IMR-90 (cell line): ENCODE data around the gene TSGA10IP. TPM values are rescaled to one million over a fixed set of nuclear protein-coding genes. Genes with fewer than 3 reads are reported as not detected.

Source experiments
- ATAC-seq: fragments of 200-7000 bp; cut with Tn5 transposase; 2 replicates; pipeline ENCODE4 v1.9.1; 2020; ENCODE audit warnings: low read depth, mild to moderate bottlenecking, moderate library complexity
- BruUV-seq: library from RNA; stranded (reverse); fragments of 400-500 nt; replicated peaks from 2 replicates; lab custom pipeline; 2021; lab: Mats Ljungman, UMichigan
- CTCF ChIA-PET: fragments of 300-600 bp; formaldehyde crosslinking; extraction: SDS; loops from one replicate; lab custom pipeline; 2021; ENCODE audit warnings: antibody characterized with exemption; lab: Yijun Ruan, JAX
- POLR2A ChIA-PET: fragments of 300-600 bp; sonication (Branson Sonifier 250); formaldehyde crosslinking; loops from one replicate; lab custom pipeline; 2022; ENCODE audit warnings: antibody characterized with exemption; ENCODE audit not compliant: unreplicated experiment; lab: Charles Lee
- DNase-seq: peaks from one replicate; pipeline ENCODE4 v3.0.0; 2013
- H2AFZ ChIP-seq: replicated peaks from 2 replicates; pipeline ENCODE3; 2013; ENCODE audit warnings: low read length, mild to moderate bottlenecking; ENCODE audit not compliant: poor library complexity
- H2AK5ac ChIP-seq: 2 replicates; pipeline ENCODE4 v1.6.1; 2013; ENCODE audit warnings: low read depth, low read length, inconsistent platforms
- H2AK9ac ChIP-seq: replicated peaks from 2 replicates; pipeline ENCODE3; 2013; ENCODE audit warnings: mild to moderate bottlenecking, low read depth, low read length, moderate library complexity; ENCODE audit not compliant: poor library complexity
- H2BK120ac ChIP-seq: 2 replicates; pipeline ENCODE4 v1.6.1; 2013; ENCODE audit warnings: low read depth, low read length, inconsistent platforms
- H2BK15ac ChIP-seq: 3 replicates; pipeline ENCODE4 v1.6.1; 2013; ENCODE audit warnings: low read depth, low read length, inconsistent platforms
- H2BK20ac ChIP-seq: 2 replicates; pipeline ENCODE4 v1.6.1; 2013; ENCODE audit warnings: low read depth, mild to moderate bottlenecking, inconsistent platforms, low read length, moderate library complexity
- H2BK5ac ChIP-seq: 2 replicates; pipeline ENCODE4 v1.6.1; 2013; ENCODE audit warnings: mild to moderate bottlenecking, low read depth, low read length, inconsistent platforms; ENCODE audit not compliant: poor library complexity, severe bottlenecking
- H3K14ac ChIP-seq: replicated peaks from 2 replicates; pipeline ENCODE4 v1.6.1; 2013; ENCODE audit warnings: low read depth, low read length, inconsistent platforms
- H3K18ac ChIP-seq: 2 replicates; pipeline ENCODE4 v1.6.1; 2013; ENCODE audit warnings: low read depth, low read length, control low read depth
- H3K23ac ChIP-seq: 2 replicates; pipeline ENCODE4 v1.6.1; 2013; ENCODE audit warnings: low read depth, low read length, inconsistent platforms
- H3K27ac ChIP-seq: 2 replicates; pipeline ENCODE4 v1.5.1; 2013; ENCODE audit warnings: mild to moderate bottlenecking, control low read depth, low read length; ENCODE audit not compliant: insufficient read depth
- H3K27me3 ChIP-seq: 2 replicates; pipeline ENCODE4 v1.6.1; 2013; ENCODE audit warnings: low read length; ENCODE audit not compliant: control insufficient read depth, insufficient read depth
- H3K36me3 ChIP-seq: 2 replicates; pipeline ENCODE4 v1.6.1; 2013; ENCODE audit warnings: low read length, mixed read lengths; ENCODE audit not compliant: control insufficient read depth, insufficient read depth
- H3K4ac ChIP-seq: 2 replicates; pipeline ENCODE4 v1.6.1; 2013; ENCODE audit warnings: low read depth, low read length, inconsistent platforms
- H3K4me1 ChIP-seq: 2 replicates; pipeline ENCODE4 v1.6.1; 2013; ENCODE audit warnings: low read length, mixed read lengths; ENCODE audit not compliant: control insufficient read depth, insufficient read depth
- H3K4me2 ChIP-seq: 2 replicates; pipeline ENCODE4 v1.6.1; 2013; ENCODE audit warnings: low read depth, mild to moderate bottlenecking, control low read depth, low read length, moderate library complexity
- H3K4me3 ChIP-seq: 2 replicates; pipeline ENCODE4 v1.5.1; 2013; ENCODE audit warnings: low read depth, mild to moderate bottlenecking, control low read depth, low read length, moderate library complexity; ENCODE audit not compliant: insufficient read depth
- H3K56ac ChIP-seq: 2 replicates; pipeline ENCODE4 v1.6.1; 2013; ENCODE audit warnings: low read length, inconsistent platforms; ENCODE audit not compliant: insufficient read depth; ENCODE audit errors: extremely low read depth
- H3K79me1 ChIP-seq, 2 experiments: 2 replicates each; pipeline ENCODE4 v1.6.1; 2013; ENCODE audit warnings: low read length in 2 of 2, inconsistent platforms in 1 of 2, low read depth in 1 of 2
- H3K9ac ChIP-seq: 2 replicates; pipeline ENCODE4 v1.6.1; 2013; ENCODE audit warnings: low read depth, low read length, control low read depth
- H3K9me1 ChIP-seq: 2 replicates; pipeline ENCODE4 v1.6.1; 2013; ENCODE audit warnings: low read length, inconsistent platforms; ENCODE audit not compliant: insufficient read depth
- H3K9me3 ChIP-seq: 2 replicates; pipeline ENCODE4 v1.6.1; 2013; ENCODE audit warnings: low read length; ENCODE audit not compliant: control insufficient read depth, insufficient read depth
- H4K20me1 ChIP-seq: 2 replicates; pipeline ENCODE4 v1.6.1; 2013; ENCODE audit warnings: low read length, inconsistent platforms; ENCODE audit not compliant: insufficient read depth
- H4K5ac ChIP-seq: 2 replicates; pipeline ENCODE4 v1.6.1; 2013; ENCODE audit warnings: mild to moderate bottlenecking, low read depth, low read length, control low read depth
- H4K8ac ChIP-seq, 2 experiments: 2 replicates each; pipeline ENCODE4 v1.6.1; 2013; ENCODE audit warnings: low read depth in 2 of 2, low read length in 2 of 2, control low read depth in 1 of 2, inconsistent platforms in 1 of 2
- H4K91ac ChIP-seq: 2 replicates; pipeline ENCODE4 v1.6.1; 2013; ENCODE audit warnings: low read depth, low read length, inconsistent platforms; ENCODE audit not compliant: insufficient read depth
- CEBPB ChIP-seq: IDR thresholded peaks from 2 replicates; pipeline ENCODE4 v1.6.1; 2012; ENCODE audit warnings: low read depth, low read length, improper control_type of control experiment
- CHD1 ChIP-seq: IDR thresholded peaks from 2 replicates; pipeline ENCODE4 v1.6.1; 2012; ENCODE audit warnings: low read depth, low read length, improper control_type of control experiment
- FOS ChIP-seq: fragments of 150-350 bp; IDR thresholded peaks from 2 replicates; pipeline ENCODE4 v1.6.1; 2016; ENCODE audit warnings: low read depth, low read length
- NFE2L2 ChIP-seq: fragments of 150-350 bp; IDR thresholded peaks from 2 replicates; pipeline ENCODE4 v1.6.1; 2016; ENCODE audit warnings: low read depth, mild to moderate bottlenecking, low read length
- POLR2A ChIP-seq: IDR thresholded peaks from 2 replicates; pipeline ENCODE4 v1.6.1; 2012; ENCODE audit warnings: mild to moderate bottlenecking, low read depth, low read length
- RCOR1 ChIP-seq: IDR thresholded peaks from 2 replicates; pipeline ENCODE4 v1.6.1; 2012; ENCODE audit warnings: mild to moderate bottlenecking, low read length, improper control_type of control experiment; ENCODE audit not compliant: insufficient replicate concordance
- RFX5 ChIP-seq: IDR thresholded peaks from 2 replicates; pipeline ENCODE4 v1.8.0; 2012; ENCODE audit warnings: low read depth, mild to moderate bottlenecking, low read length, moderate library complexity
- SMC3 ChIP-seq: fragments of 150-350 bp; IDR thresholded peaks from 2 replicates; pipeline ENCODE4 v1.6.1; 2016; ENCODE audit warnings: low read depth, mild to moderate bottlenecking, antibody characterized with exemption, low read length, moderate library complexity
- WGBS, 2 experiments: methylation state at CpG; one replicate each; pipeline versions ENCODE4 v1.1.5 to v1.1.7; 2013; ENCODE audit warnings: missing lambda C conversion rate in 2 of 2; ENCODE audit not compliant: insufficient read length in 1 of 2; ENCODE audit errors: extremely low coverage in 2 of 2; 5-methylcytosine and 5-hydroxymethylcytosine counted together
- dilution Hi-C: fragments of 300-500 bp; cut with HindIII; formaldehyde crosslinking; loops from one replicate; pipeline ENCODE4 v1.14.3; 2018; ENCODE audit warnings: low sequenced_read_pairs; ENCODE audit not compliant: unreplicated experiment
- in situ Hi-C: fragments of 300-500 bp; cut with MboI; formaldehyde crosslinking; loops from 3 replicates; pipeline ENCODE4 v1.14.3; 2019; ENCODE audit warnings: low sequenced_read_pairs, inconsistent platforms, mixed read lengths
- intact Hi-C: fragments of 100-400 bp; cut with micrococcal nuclease; formaldehyde crosslinking; loops from 2 replicates; pipeline ENCODE4 v1.10.0; 2022
- polyA plus RNA-seq, 3 experiments: library from polyadenylated mRNA; depleted of rRNA; stranded (reverse); fragments of >200 nt; gene quantifications; 2 replicates each; pipeline ENCODE4 v1.2.3, GENCODE V29; 2012; ENCODE audit warnings: low replicate concordance in 1 of 3
- total RNA-seq: library from RNA; depleted of rRNA; stranded (reverse); fragments of >200 nt; gene quantifications from 2 replicates; pipeline ENCODE4 v1.2.3, GENCODE V29; 2012

The TSGA10IP gene
- total and polyA plus RNA-seq, 2 of the 4 experiments (the other 2 are of a cell fraction), result 0.21 TPM; not detected in 1

GRCh38 chr11:65898656-65899355, 46.5 kb upstream of the TSGA10IP start:
- ChIA-PET CTCF (interaction anchor here (0.9 to 1.5 kb wide), 3 partner anchors 10 to 14 kb away, joined by 3 to 8 read pairs (median 5); partner anchors contain the start of gene FIBP), POLR2A (interaction anchor here (0.7 to 2.9 kb wide), 4 partner anchors 9 to 17 kb away, joined by 4 to 17 read pairs (median 8); partner anchors contain the start of gene CCDC85B)
- Histone ChIP-seq H4K5ac (peak overlapping the region; percentile 76), H2AFZ (peak overlapping the region; percentile 72), H3K4me2 (peak overlapping the region; percentile 59), H2AK9ac (peak overlapping the region; percentile 99), H3K4me3 (peak overlapping the region; percentile 98), H2AK5ac (peak overlapping the region; percentile 98), H3K23ac (peak overlapping the region; percentile 91), H2BK15ac (peak overlapping the region; percentile 78; the same call in 1 of the 3 replicates), H3K27me3 (no peaks in the 10 kb centered on the region), H3K14ac (peak overlapping the region; percentile 96), H3K36me3 (peaks cover 27% of the 10 kb centered on the region), H2BK5ac (peak overlapping the region; percentile 98), H3K79me1 (peaks cover 23 to 36% of the 10 kb centered on the region in 2 experiments), H4K20me1 (peaks cover 58% of the 10 kb centered on the region), H4K91ac (peak overlapping the region; percentile 97), H3K4me1 (peaks cover 41% of the 10 kb centered on the region), H3K18ac (peak overlapping the region; percentile 64), H3K56ac (peak overlapping the region; percentile 99), H2BK20ac (peak overlapping the region; percentile 46; the same call in 1 of the 2 replicates), H4K8ac (peak overlapping the region; percentile 93 to 96), H3K9me3 (no peaks in the 10 kb centered on the region), H3K27ac (peak overlapping the region; percentile 100), H3K4ac (peak overlapping the region; percentile 88), H3K9ac (peak overlapping the region; percentile 99), H2BK120ac (peak overlapping the region; percentile 81), H3K9me1 (peaks cover 23% of the 10 kb centered on the region)
- intact Hi-C loops (no loop called here), in situ Hi-C loops (no loop called here), dilution Hi-C loops (no loop called here)
- no peak for TF ChIP-seq NFE2L2
- no peak for TF ChIP-seq POLR2A
- no peak for TF ChIP-seq RCOR1
- no peak for TF ChIP-seq RFX5
- no peak for TF ChIP-seq FOS
- TF ChIP-seq CEBPB, result 0 out of 2 replicates have a peak, but pooled peaks have one; percentile 25
- peak; percentile 31; the same call in 1 of the 2 replicates for TF ChIP-seq CHD1
- TF ChIP-seq SMC3, result no peak
- 0% methylated on average over 2 of the region's 28 CpGs; no CpG with 5 or more reads in 1 of the 2 experiments for WGBS, 2 experiments
- DNase-seq (no peak), ATAC-seq (no peak)
- TSS peak; percentile 71 for BruUV-seq
